ACC112 (cell line): ENCODE data around the gene ADIPOR1.

Experiments used
- H2AFZ ChIP-seq: fragments of 200-600 bp; sonication (generic); one replicate; pipeline ENCODE4 v1.6.0; 2017; ENCODE audit warnings: antibody characterized with exemption, low read length; ENCODE audit not compliant: unreplicated experiment
- H3K27ac ChIP-seq: fragments of 200-600 bp; sonication (generic); 2 replicates; pipeline ENCODE4 v1.5.1; 2014; ENCODE audit warnings: low read depth, mild to moderate bottlenecking, antibody characterized with exemption, low read length, moderate library complexity
- H3K27me3 ChIP-seq: fragments of 200-600 bp; sonication (generic); 2 replicates; pipeline ENCODE4 v1.6.1; 2014; ENCODE audit warnings: mild to moderate bottlenecking, antibody characterized with exemption, low read length, moderate library complexity, mixed read lengths; ENCODE audit not compliant: insufficient read depth
- H3K36me3 ChIP-seq: fragments of 200-600 bp; sonication (generic); 2 replicates; pipeline ENCODE4 v1.6.1; 2016; ENCODE audit warnings: mild to moderate bottlenecking, antibody characterized with exemption, low read length, moderate library complexity, mixed read lengths; ENCODE audit not compliant: insufficient read depth
- H3K4me1 ChIP-seq: fragments of 200-600 bp; sonication (generic); one replicate; pipeline ENCODE4 v1.6.1; 2016; ENCODE audit warnings: low read length, mixed read lengths; ENCODE audit not compliant: insufficient read depth, unreplicated experiment, control insufficient read depth
- H3K4me3 ChIP-seq: fragments of 200-600 bp; sonication (generic); 2 replicates; pipeline ENCODE4 v1.5.1; 2014; ENCODE audit warnings: mild to moderate bottlenecking, low read depth, low read length
- H3K79me2 ChIP-seq: fragments of 200-600 bp; sonication (generic); one replicate; pipeline ENCODE4 v1.6.0; 2016; ENCODE audit warnings: low read length; ENCODE audit not compliant: control insufficient read depth, unreplicated experiment, insufficient read depth

Gene ADIPOR1

DNA sequence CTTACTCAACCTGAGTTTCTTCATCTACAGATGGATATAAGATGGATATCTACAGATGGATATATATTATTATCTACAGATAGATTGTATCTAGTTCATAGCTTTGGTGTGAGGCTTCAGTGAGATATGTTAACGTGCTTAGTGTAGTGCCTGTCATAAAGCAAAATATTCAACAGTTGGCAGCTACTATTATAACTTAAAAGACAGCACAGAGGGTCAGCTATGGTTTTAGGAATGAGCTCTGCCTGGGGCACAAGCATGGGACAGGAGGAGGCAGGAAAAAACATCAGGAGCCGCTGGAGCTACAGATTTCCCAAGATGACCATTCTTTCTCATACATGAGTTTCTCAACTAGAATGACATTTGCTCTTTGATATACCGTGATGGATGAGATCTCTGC lies 10.2 kb upstream of the ADIPOR1 start:
- Histone ChIP-seq H3K79me2 (peaks cover 3% of the 10 kb centered on the region), H3K27me3 (peaks cover 18% of the 10 kb centered on the region; the same call in 1 of the 2 replicates), H3K36me3 (no peaks in the 10 kb centered on the region), H2AFZ (no peak overlapping the region), H3K27ac (no peak overlapping the region), H3K4me3 (peak overlapping the region; percentile 74; the same call in 1 of the 2 replicates), H3K4me1 (peaks cover 20% of the 10 kb centered on the region)

DNA sequence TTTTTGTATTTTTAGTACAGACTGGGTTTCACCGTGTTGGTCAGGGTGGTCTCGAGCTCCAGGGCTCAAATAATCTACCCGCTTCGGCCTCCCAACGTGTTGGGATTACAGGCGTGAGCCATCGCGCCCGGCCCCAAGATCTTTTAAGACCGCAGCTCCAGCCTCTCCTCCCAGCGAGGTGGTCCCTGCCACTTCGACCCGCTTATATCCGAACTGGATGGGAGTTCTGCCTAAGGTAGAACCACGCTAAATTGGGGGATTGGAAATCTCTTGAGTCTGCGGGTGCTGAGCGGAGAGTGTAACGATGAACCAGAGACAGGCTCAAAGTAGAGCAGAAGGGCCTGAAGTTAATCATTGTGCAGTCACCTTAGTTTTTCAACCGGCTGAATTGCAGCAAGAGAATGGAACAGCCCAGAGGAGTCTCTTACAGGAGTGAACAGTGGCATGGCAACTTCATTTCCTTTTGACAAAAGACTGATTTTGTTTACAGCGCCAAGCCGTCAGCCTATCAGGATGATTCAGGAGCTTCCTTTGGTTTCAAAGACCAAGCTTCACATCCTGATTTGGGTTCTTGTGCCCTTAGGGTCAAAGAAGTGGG lies 9.7 kb upstream of the ADIPOR1 start:
- peak overlapping the region; percentile 70 for H2AFZ ChIP-seq
- no peaks in the 10 kb centered on the region for H3K36me3 ChIP-seq
- no peak overlapping the region for H3K27ac ChIP-seq
- peak overlapping the region; percentile 74 for H3K4me3 ChIP-seq
- peaks cover 20% of the 10 kb centered on the region for H3K4me1 ChIP-seq
- H3K27me3 ChIP-seq, result peaks cover 13% of the 10 kb centered on the region; the same call in 1 of the 2 replicates
- peaks cover 3% of the 10 kb centered on the region for H3K79me2 ChIP-seq

DNA sequence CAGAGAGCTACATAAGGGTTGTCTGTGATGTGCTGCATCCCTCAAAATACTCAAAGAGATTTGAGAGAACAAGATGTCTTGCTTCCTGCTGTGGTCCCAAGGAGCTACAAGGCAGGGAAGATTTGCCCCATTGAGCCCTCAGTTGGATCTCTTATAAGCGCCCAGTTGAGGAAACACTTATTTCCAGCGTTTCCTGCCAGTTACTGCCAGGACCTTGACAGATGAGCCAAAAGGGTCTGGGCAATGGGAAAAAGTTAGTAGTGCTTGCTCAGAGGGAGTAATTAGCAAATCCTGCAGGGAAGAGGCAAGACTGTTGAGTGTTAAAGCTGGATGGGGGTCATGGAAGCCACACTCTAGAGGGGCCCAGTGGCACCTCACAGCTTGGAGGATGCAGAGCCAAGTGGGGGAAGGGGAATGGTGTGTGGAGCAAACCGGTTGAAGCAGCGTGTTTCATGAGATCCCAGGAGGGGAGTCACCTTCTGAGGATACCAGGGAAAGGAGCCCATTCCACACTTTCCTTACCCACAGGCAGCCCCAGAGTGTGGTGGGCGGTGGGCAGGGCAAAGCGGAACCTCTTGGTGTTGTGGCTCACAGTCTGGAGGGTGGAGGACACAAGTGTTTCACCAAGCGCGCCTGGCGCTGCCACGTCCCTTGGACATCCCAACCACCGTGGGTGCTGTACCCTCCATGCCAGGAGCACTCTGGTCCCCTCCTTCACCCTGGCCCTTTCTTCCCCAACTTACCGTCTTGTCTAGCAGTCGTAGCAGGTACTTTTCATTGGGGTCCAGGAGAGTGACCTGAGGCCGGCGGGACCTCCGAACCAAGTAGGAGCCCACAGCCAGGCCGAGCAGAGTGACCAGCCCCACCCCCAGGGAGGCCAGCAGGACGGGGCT lies 8.1 kb upstream of the ADIPOR1 start:
- Histone ChIP-seq H2AFZ (peak overlapping the region; percentile 99), H3K27me3 (no peaks in the 10 kb centered on the region), H3K4me3 (peak overlapping the region; percentile 98), H3K36me3 (no peaks in the 10 kb centered on the region), H3K4me1 (peaks cover 20% of the 10 kb centered on the region), H3K79me2 (peaks cover 3% of the 10 kb centered on the region), H3K27ac (no peak overlapping the region)

DNA sequence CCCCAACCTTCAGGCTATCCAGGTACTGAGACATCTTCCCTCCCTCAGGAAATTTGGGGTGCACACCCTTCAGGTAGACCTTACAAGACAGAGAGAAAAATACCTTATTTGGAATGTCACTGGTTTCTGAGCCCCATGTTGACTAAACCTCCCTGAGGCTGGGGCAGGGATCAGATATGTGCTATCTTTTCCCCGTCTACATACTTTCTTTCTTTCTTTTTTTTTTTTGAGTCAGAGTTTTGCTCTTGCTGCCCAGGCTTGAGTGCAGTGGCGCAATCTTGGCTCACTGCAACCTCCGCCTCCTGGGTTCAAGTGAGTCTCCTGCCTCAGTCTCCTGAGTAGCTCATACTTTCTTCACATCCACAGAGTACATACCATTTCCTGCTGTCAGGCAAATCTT lies 7.3 kb upstream of the ADIPOR1 start:
- Histone ChIP-seq H3K27me3 (no peaks in the 10 kb centered on the region), H2AFZ (no peak overlapping the region), H3K4me1 (peaks cover 20% of the 10 kb centered on the region), H3K27ac (peak overlapping the region; percentile 78), H3K4me3 (peak overlapping the region; percentile 98), H3K79me2 (peaks cover 3% of the 10 kb centered on the region), H3K36me3 (no peaks in the 10 kb centered on the region)

DNA sequence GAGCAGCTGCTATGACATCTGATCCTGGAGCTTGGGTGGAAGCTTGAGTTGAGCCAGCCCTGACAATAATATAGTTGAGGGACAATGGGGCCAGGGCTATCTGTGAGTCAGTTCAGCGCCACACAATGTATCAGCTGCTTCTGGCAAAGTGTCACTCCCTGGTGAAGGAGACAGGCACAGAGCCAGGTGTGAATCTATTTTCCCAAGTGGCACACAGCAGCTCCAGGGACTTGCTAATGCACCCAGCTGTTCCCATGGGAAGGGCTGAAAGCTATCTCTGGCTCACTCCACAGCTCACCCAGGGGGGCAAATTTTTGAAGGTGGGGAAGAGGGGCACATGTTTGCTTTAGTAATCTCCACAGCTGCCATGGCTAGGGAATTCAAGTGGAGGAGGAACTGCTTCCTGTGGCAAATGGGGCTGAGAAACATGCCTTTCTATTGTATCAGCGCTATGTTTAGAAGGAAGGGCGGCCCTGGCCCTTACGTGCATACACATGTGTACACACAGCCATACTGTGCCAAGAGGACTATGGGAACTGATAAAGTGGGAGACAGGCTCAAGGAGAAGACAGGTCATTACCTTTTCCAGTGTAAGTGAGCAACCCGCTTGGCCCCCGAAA lies 6.8 kb upstream of the ADIPOR1 start:
- Histone ChIP-seq H3K4me3 (peak overlapping the region; percentile 13; the same call in 1 of the 2 replicates), H2AFZ (no peak overlapping the region), H3K36me3 (no peaks in the 10 kb centered on the region), H3K27ac (peak overlapping the region; percentile 78), H3K79me2 (peaks cover 3% of the 10 kb centered on the region), H3K27me3 (no peaks in the 10 kb centered on the region), H3K4me1 (peaks cover 20% of the 10 kb centered on the region)

DNA sequence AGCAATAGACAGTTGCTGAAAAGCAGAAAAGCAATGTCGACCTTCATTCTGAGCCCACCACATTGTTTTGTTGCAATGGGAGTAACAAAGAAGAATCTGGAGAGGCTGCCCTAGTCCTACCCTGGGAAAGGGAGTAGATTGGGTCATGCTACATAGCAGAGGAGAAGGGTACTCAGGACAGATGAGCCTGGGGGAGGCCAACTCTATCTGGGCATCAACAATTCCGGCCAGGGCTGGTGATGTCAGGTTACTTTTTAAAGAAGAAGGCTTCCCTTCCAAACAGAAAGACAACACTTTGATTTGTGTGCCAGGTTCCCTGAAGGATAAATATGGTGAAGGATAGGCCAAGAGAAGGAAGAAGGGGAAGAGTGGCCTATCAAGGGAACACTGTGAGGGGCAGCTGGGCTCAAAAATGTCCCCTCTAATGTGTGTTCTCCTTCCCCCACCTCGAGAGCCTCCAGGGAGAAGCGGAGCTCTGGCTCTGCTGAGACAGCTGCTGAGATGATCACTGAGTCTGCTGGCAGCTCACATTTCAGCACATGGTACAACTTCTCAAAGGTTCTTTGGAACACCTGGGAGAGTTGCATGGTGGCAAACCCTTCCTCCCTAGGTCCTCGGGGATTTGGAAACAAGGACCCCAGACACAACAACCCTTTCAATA lies 3.2 kb upstream of the ADIPOR1 start:
- Histone ChIP-seq H3K36me3 (no peaks in the 10 kb centered on the region; the same call in 1 of the 2 replicates), H2AFZ (no peak overlapping the region), H3K4me1 (peaks cover 43% of the 10 kb centered on the region), H3K79me2 (peaks cover 20% of the 10 kb centered on the region), H3K4me3 (no peak overlapping the region), H3K27ac (no peak overlapping the region), H3K27me3 (no peaks in the 10 kb centered on the region)

DNA sequence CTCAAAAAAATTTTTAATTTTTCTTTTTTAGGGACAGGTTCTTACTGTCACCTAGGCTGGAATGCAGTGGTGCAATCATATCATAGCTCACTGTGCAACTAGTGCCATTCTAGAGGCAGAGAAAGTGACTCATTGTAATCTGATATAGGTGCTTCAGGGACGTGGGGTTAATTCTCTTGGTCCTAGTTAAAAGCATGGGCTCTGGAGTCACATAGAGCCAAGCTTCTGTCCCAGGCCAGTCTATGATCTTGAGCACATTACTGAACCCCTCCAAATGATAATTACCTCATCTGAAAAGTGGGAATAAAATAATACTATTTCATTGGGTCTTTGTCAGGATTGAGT lies 1.1 kb upstream of the ADIPOR1 start:
- H3K4me3 ChIP-seq, result no peak overlapping the region
- no peak overlapping the region for H2AFZ ChIP-seq
- H3K36me3 ChIP-seq, result no peaks in the 10 kb centered on the region; the same call in 1 of the 2 replicates
- peaks cover 38% of the 10 kb centered on the region for H3K79me2 ChIP-seq
- peak overlapping the region; percentile 31; the same call in 1 of the 2 replicates for H3K27ac ChIP-seq
- H3K27me3 ChIP-seq, result no peaks in the 10 kb centered on the region
- H3K4me1 ChIP-seq, result peaks cover 27% of the 10 kb centered on the region

DNA sequence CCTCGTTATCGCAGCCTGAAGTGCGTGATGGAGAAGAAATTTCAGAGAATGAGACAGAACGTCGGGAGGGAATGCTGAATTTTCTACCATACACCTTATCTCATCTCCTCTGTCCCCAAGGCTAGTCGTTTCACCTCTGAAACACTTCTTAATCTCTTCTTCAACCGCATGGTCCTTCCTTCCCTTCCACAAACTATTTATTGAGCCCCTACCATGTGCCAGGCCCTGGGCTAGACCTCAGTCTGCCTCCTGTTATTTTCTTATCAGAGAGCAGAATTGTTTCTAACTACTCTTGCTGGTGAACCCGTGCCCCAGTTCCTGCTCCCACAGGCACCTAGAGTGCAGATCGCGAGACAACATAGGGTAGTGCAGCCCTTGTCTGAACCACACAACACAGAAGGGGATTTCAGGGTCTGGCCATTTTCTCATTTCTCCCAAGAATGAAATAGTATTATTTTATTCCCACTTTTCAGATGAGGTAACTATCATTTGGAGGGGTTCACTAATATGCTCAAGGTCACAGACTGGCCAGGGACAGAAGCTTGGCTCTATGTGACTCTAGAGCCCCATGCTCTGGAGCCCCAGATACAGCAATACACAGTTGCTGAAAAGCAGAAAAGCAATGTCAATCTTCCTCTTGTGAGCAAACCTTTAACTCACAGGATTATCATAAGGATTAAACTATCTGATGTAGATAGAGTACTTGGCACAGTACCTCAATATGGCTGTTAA lies 598 bp upstream of the ADIPOR1 start:
- Histone ChIP-seq H2AFZ (peak overlapping the region; percentile 55), H3K4me1 (peaks cover 32% of the 10 kb centered on the region), H3K79me2 (peaks cover 44% of the 10 kb centered on the region), H3K36me3 (no peaks in the 10 kb centered on the region; the same call in 1 of the 2 replicates), H3K4me3 (peak overlapping the region; percentile 96), H3K27me3 (no peaks in the 10 kb centered on the region), H3K27ac (no peak overlapping the region)

DNA sequence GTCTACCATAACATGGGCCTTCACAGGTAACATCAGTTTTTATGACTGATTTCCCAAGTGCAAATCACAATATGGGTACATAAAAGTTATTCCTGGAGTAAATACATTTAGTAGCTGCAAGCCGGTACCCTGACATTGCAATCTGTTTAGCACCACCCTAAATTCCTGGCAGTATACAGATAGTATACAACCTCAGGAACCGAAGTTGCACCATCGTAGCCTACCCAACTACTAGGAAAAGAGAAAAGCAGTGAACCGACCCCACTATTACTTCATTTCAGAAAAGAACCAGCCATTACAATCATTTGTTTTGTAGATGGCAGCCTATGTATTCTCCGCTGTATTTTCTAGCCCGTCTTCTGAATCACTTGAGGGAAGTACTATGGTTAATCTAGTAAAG lies 1.1 kb downstream of the ADIPOR1 start:
- H3K79me2 ChIP-seq, result peaks cover 60% of the 10 kb centered on the region
- no peaks in the 10 kb centered on the region for H3K27me3 ChIP-seq
- peaks cover 45% of the 10 kb centered on the region for H3K4me1 ChIP-seq
- H3K4me3 ChIP-seq, result peak overlapping the region; percentile 96
- H2AFZ ChIP-seq, result no peak overlapping the region
- H3K27ac ChIP-seq, result no peak overlapping the region
- H3K36me3 ChIP-seq, result no peaks in the 10 kb centered on the region; the same call in 1 of the 2 replicates
